Activated CD4-positive, alpha-beta T cell treated with anti-CD3 and anti-CD28 coated beads, Interleukin-2, amount 50 U/mL, for 24 hours (primary cell): ENCODE data around the gene RXRG.

Experiments
- DNase-seq, 2 donors: peaks; one replicate each; pipeline ENCODE4 v3.0.0-alpha.2; 2020; ENCODE audit warnings: low read depth in 1 of 2, low spot score in 1 of 2

RXRG gene

DNA sequence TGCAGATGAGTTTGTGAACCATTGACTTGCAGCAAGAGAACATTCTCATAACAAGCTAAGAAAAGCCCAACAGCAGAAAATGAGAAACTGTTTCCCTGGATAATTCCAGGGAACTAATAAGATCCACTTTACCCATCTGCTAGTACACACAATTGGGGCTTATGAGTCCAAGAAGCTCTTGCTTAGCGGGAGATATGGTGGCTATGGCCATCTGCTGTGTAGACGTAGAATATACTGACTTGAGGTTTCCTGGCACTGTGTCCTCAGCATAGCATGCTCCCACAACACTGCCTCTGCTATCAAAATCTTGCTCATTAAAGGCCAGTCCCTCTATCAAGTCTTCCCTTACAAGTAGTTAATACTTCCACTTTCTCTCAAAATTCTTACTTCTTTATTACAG lies 6.8 kb upstream of the RXRG start:
- no peak for DNase-seq

DNA sequence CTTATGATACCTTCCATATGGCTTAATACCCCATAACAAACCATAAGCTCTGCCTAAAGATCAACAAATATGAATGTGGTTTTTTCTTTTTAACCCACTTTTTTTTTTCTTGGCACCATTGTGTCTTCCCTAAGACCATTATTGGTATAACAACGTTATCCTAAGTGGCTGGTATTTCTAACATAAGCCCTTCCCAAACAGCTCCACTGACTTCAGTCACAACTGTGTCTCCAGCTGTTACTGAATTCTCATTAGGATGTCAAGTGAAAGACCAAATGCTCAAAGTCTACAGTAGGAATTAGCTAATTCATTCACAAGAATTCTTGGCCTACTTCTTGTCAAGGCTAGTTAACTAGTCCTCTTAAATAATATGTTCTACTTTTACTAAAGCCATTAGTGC lies 4.2 kb upstream of the RXRG start:
- DNase-seq = no peak

DNA sequence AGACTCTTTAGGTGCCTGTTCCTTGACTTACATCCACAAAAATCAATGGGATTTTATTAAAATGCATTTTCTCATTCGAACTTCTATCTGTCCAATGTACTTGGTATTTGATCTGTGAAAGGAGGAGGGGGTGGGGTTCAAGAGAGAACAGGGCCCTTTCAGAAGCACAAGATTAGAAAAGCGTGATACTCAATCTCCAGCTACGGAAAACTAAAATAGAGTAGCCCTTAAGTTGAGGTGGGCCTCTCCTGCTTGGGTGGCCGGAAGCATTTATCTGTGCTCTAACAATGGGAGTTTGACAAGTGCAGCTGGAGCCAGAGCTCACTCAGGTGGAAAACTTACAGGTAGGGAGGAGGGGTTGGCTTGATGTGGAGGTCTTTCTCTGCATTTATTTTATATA lies 462 bp upstream of the RXRG start:
- DNase-seq = no peak

DNA sequence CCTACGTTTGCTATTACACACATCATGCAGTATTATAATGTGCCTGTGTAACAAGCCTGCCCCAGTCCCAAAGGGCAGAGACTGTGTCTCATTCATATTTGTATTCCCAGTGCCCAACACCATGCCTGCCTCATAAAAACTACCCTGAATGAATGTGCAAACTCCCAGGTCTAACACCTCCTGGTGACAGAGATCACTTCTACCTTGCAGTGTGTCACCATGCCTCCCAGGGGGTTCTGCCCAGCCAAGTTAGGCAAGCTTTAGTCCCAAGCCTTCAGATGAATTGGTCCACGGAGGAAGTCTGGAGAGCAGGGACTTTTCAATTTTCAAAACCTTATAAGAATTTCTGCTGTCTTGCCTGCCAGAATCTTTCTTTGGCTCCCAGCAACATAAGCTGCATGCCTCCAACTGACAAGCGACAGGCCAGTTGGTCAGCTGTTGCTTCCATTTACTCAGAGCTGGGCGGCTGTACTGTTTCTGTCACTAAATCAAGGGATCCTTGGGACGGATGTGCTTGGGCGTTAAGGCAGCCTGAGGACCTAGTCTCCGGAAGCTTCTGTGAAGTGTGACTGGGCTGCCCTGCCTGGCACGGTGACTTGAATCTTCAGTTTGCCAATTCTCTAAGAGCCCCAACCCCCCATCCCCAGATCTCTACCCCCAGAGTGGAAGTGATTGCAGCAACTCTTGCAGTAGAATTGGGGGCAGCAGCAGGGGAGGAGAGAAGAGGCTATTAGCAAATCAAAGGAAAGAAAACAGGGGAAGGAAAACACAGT lies 1.2 kb downstream of the RXRG start:
- DNase-seq = no peak

DNA sequence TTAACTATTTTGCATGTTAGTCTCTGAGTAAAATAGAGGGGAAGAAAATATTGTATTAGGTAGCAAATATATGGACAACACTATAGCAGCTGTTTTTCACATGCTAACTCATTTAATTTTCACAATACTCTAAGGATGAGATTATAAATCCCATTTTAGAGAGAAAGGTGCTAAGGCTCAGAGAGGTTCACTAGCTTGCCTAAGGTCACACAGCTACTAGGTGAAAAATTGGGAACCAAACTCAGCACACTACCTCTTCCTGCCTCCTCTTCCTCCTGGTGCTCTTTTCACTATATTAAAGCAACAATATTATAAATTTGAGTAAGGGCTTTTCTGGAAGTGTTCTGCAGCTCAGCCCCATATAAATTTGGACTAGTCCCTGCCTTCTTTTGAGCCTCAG lies 2.3 kb downstream of the RXRG start:
- DNase-seq = no peak

DNA sequence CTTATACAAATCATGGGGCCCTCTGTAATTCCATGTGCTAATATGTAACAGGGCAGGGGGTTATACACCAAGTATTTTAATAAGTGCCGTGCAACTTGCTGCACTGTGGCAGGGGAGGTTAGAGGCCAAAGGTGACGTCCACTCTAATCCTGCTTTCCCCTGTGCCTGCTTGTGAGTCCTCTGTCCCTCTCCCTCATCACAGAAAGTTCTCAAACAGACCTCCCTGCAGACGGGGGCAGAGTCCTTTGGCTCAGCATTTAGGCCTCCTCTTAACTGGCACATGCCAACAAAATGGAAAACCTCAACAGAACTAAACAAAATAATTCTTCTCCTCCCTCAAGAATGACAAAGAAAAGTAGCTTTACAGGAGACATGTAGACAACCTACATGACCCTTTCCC lies 2.9 kb downstream of the RXRG start:
- no peak for DNase-seq

DNA sequence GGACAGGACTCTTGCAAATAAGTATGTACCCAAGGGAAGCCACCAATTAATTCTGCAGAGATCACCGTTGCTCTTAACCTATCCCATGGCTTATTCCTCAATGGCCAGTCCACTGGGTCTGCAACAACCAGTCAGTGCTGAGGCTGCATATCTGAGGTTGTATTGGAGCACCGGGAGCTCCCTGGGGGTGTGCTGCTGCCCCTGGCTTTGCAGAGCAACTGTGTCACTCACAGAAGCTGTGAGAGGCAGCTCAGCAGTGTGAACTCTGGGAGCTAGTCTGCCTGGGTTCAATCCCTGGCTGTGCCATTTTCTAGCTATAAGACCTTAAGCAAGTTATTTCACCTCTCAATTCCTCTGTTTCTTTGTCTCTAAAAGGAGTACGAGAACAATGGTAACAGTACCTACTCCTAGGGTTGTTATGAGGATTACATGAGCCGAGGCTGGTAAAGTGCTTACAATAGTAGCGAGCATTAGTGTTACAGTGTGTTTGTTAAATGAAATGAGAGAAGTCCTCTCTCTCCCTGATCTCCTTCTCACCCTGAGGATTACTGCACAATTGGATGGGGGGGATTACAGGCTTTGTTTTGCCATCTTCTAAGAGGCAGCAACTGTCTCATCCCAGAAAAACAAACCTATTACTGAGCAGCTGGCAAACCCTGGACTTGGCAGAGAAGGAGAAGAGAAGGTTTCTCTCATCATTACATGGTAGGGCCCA lies 3.6 kb downstream of the RXRG start:
- no peak for DNase-seq

DNA sequence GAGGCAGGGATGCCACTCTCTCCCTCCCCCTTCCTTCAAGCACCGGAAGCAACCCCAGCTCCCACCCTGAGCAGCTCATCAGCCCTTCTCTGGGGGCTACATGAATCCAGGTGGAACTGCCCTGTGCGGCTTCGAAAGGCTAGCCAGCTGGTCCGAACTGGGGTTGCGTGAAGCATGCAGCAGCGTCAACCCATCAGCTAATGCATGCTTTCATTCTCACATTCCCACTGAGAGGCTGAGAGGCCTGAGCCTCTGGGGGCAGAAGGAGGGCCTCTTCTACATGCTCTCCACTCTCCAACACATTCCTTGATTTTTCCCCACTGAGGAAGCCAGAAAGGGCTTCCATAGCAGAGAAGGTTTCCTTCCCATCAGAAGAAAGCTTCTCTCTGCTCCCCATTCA lies 5.6 kb downstream of the RXRG start:
- DNase-seq = no peak

DNA sequence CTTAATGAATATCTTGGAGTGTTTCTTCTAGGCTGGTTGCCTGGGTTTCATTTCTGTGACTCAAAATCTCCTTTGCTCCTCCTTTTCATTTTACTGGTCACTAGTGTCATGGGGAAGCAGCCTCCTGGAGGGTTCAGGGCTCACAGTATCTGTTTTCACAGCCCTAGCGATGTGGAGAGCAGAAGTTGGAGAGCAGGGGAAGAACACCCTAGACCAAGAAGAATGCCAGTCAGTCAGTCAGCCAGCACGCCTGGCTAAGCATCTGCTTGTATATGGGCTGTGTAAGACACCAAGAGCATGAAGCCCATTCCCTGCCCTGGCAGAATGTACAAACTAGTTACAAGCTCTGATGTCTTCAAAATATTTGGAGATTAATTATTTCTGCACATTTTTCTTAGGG lies 7.9 kb downstream of the RXRG start:
- DNase-seq = no peak

DNA sequence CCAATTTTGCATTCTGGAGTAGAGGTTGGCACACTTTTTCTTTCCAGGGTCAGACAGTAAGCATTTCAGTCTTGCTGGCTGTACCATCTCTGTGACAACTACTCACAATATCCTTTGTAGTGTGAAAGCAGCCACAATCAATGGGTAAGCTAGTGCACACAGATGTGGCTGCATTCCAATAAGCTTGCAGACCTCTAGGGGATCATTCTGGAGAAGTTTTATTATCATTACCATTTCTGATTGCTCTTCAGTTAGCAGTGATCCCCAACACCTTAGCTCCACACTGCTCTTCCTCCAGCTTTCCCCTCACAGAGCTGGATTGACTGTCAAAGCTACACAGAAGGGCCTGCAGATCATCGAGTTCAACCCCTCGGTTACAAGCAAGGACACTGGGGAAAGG lies 9.1 kb downstream of the RXRG start:
- no peak for DNase-seq

DNA sequence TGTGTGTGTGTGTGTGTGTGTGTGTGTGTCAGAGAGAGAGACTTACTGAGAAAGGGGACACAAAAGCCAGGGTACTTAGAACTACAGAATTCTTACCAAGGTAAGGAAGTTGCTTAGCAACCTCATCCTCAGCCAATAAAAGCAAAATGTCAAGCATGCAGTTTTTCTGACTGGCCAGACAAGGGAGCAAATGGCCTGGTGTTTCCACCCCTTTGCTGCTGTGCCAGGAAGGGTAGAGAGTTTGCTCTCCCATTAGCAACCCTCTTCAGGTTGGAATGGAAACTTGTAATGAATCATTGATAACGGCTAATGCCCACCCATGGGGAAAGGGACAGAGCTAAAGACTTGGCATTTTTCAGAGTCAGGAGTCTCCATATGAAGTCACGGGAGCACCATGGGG lies 10.6 kb downstream of the RXRG start:
- no peak for DNase-seq

DNA sequence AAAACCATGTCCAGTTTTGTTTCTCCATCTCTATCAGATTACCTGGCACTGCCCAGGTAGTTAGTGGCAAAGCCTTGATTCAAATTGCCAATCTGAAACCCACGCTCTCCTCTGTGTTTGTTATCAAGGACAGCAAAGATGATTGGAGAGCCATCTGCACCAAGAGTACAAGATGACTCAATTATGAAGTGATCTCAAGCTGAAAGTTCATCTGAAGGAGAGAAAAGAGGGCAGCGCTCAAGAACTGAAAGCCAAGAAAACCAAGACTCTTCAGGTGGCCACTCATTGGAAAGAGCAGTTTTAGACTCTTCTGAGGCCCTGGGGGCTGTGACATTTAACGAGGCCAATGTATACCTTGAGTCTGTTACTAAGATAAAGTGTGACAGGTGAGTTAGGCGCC lies 13.8 kb downstream of the RXRG start:
- DNase-seq = no peak

DNA sequence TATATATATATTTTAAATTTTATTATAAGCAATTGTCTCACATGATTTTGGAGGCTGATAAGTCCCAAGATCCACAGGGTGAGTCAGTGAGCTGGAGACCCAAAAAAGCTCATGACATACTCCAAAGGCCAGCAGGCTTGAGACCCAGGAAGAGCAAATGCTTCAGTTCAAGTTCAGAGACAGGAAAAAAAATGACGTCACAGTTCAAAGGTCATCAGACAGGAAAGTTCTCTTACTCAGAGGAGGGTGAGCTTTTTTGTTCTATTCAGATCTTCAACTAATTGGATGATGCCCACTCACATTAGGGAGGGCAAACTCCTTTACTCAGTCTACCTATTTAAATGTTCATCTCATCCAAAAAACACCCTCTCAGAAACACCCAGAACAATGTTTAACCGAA lies 18.2 kb downstream of the RXRG start:
- no peak for DNase-seq

DNA sequence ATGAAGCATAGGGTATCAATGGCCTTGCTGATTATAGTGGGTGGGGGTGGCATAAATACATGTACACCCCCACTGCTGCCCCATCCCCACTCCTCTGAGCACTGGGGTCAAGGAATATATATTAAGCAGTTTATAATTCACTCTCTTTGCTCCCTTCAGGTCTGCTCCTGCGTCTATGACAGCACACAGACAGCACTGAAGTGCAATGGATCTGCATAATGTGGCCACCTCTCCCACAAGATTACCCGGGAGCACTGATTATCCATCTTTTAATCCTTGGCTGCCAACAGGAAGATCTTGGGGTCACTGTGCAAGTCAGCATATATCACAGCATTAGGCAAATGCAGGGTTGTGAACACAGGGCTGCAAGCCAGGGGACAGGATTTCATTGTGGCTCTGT lies 19.3 kb downstream of the RXRG start:
- no peak for DNase-seq

DNA sequence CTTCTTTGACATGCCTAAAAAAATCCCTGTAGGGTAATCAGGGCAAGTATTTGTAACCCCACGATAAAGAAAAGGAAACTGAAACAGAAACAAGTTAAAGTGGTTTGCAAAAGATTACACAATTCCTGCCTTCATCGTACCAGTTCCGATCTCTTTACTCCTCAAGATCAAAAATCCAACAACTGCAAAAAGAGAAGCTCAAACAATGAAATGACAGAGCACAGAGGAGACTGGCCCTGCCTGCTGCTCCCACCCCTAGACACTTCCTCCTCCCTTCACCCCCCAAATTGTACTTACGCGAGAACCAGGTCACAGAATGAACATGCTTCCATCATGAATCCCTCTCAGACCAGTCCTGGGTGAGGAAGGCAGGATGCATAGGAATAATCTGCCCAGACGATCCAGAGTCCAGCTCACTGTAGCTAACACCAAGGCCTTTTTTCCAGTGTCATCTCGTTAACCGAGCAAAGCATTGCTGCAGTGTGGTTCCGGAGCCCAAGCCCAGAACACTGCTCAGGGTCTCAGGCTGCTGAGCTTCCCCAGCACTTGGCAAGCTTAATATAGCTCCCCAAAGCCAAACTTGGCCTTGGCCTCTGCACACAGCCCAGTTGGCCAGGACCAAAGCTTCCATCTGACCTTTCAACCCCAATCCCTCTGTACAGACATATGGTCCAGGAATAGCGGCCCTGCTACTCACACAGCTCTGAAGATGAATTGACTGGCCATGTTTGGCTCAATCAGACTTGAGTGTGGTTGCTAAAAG lies 20.3 kb downstream of the RXRG start:
- DNase-seq = no peak

DNA sequence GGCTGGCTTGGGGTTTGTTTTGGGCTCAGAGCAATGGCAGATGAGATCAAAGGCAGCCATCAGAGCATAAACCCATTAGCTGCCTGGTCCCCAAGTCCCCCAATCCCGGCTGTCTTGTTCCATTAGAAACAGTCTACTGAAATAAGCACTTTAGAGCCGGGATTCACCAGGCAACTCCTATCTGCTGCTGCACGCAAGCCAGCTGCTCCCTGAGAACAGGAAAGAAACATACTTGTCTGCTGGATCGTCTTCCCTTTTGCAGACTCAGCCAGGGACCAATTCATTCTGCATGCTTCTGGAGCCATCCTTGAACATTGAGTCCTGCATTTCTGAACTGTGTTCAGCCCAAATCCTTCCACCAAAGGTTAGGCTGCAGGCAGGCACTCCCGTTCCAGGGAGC lies 21.8 kb downstream of the RXRG start:
- no peak for DNase-seq

DNA sequence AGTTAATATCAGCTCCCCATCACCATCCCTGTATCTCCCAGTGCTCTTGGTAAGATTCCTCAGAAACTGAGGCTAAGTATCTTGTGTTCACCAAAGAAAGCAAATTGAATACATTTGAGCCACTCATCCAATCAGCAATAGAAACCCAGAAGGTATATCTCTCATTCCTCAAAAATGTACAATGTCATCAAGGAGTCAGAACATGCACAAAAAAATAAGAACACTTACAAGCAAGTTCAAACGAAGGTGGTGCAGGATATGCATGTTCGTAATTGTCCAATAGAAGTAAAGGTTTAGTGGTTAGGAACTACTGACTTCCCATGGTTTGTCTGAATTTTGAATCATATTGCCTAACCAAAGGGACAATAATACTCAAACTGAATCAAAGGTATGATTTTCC lies 24.3 kb downstream of the RXRG start:
- DNase-seq = no peak

DNA sequence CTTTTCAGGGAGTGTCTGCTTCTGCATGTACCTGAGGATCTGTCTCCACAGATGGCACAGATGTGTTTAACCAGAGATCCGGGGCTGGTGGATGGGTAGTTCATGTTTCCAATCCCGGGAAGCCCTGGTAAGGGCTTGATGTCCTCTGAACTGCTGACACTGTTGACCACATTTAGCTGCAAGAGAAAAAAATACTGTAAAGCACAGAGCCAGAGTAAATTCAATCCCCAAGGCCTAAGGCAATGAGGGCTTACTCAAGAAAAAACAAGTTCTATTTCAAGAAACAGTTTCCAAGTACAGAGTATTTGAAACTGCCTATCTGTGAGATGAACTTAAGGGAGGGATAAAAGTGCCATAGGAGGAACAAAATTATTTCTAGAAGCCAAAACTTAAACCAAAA lies 25.1 kb downstream of the RXRG start:
- no peak for DNase-seq

DNA sequence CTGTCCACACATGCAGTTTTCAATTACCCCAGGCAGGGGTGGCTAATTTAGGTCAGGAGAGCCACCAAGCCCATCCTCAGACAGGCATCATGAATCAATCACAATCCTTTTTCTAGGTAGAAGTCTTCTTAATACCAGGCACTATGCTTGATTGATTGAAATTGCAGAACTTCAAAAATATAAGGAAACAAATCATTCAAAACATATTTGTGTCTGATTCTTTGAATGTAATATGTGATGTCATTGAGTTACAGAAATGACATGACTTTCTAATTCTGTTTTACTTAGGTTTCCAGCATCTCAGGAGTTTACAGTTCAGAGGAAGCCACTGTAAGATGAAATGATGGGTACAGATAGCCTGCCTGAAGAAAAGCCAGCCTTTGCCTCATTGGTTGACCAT lies 26.7 kb downstream of the RXRG start:
- DNase-seq = no peak

DNA sequence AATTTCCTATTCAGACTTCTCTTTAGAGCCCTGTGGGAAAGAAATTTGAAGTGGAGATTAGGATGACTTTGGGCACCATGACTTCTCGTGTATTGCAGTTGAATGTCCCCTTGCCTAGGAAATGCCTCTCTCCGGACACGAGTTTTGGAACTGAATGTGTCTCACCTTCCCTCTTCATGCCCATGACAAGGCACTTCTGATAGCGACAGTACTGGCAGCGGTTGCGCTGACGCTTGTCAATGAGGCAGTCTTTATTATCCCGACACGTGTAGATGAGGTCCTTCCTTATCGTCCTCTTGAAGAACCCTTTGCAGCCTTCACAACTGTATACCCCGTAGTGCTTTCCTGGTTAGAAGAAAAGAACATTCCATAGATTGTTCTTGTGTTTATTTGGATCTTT lies 28.1 kb downstream of the RXRG start:
- DNase-seq = no peak

DNA sequence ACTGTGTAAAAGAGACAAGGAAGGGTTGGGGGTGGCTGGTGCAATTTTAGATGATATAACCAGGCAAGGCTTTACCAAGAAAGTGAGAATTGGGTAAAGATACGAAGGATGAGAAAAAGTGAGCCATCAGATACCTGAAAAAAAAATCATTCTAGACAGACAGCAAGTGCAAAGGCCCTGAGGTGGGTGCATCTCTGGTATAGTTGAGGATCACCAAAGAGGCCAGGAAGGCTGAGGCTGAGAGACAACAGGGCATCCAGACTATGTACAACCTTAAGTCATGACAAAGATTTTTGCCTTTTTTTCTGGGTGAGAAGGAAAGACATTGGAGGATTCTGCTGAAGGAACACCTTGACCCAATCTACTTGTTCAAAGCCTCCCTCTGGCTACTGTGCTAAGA lies 29.9 kb downstream of the RXRG start:
- DNase-seq = no peak

DNA sequence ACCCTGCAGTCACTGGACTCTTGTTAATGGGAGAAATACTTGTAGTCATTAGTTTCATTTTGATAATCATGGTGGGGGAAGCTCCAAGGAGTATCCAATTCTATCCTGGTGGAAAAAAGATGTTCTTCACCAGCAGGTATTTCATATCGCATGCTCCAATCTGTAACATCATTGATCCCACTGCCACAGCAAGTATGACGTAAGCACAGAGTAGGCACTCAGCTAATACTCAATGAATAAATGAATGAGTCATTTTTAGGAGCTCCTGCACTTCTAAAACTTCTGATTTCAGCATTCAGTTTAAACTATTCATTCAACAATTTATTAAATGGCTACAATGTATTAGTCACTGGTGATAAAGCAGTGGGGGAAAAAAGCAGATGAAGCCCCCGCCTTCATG lies 30.3 kb downstream of the RXRG start:
- DNase-seq = no peak
